ENCODE measurements around the gene KASH5.

GRCh38 chr19:49440439-49441209 lies 52.6 kb downstream of the KASH5 start:
- TF ChIP-seq TAF1 (IDR thresholded peaks at IDR 0.05; ENCODE audit: borderline replicate concordance, low read depth, low read length) (no peak), POLR2A (IDR thresholded peaks at IDR 0.05; ENCODE audit: low read depth, low read length) (no peak), POLR2AphosphoS5 (IDR thresholded peaks at IDR 0.05; ENCODE audit: low read depth, low read length) (no peak)
